SKM-1 (cell line): ENCODE data around the gene P3H4.
"Not testable (repeated sequence)": the region's sequence is repeated elsewhere in the genome, so short reads cannot be mapped to it uniquely, and the experiment has no call there.

Experiments
- DNase-seq: peaks from one replicate; lab custom pipeline; 2025; ENCODE audit not compliant: unreplicated experiment; lab: John Stamatoyannopoulos, UW

Gene P3H4

DNA sequence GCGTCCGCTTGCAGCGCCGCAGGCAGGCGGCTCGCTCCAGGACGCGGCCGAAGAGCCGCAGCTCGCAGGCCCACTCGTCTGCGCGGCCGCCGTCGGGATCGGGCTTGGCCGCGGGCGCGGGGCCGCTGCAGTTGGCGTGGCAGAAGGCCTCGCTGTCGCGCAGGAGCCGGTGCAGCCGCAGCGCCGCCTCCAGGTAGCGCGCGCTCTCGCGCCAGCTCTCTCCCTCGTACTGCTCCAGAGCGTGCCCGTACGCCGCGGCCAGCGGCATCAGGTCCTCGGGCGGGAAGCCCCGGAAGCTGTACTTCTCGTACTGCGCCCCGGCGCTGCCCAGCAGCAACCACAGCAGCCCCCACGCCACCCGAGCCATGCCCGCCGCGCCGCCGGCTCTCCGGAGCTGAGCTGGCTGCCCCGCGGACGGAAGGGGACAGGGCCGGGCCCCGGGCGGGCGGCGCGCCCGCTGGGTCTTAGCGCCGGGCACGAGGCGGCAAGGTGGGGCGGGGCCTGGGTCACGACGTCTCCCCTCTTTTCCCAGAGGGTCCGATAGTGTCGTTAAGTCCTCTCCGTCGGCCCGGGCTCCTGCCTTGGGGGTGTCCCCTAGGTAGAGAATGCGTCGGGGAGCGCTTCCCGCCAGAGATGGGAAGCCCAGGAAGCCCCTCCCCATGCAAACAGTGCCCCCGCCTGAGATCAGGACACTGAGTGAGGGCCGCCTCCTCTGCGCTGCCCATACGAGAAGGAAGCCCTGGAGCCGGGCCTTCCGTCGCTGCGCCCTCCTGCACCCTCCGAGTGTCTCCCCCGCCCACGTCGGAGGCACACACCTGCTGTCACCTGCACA is at the start of gene P3H4:
Gene P3H4, minus strand, starts transcription at position 401 of the 832 bp plus-strand sequence. Its CDS starts 34 bp downstream, at position 367.
- peak; percentile 21 for DNase-seq

- DNase-seq, result no peak
These were observed 48.6 kb upstream of the P3H4 start for GRCh38 chr17:41860254-41860931.

DNA sequence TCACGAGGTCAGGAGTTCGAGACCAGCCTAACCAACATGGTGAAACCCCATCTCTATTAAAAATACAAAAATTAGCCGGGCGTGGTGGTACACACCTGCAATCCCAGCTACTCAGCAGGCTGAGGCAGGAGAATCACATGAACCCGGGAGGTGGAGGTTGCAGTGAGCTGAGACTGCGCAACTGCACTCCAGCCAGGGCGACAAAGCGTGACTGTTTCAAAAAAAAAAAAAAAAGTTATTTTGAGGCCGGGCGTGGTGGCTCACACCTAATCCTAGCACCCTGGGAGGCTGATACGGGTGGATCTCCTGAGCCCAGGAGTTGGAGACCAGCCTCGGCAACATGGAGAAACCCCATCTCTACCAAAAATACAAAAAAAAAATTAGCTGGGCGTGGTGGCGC is 39.6 kb upstream of the P3H4 start:
- DNase-seq, result not testable (repeated sequence)

GRCh38 chr17:41849251-41849990 is 37.7 kb upstream of the P3H4 start:
- no peak for DNase-seq

DNA sequence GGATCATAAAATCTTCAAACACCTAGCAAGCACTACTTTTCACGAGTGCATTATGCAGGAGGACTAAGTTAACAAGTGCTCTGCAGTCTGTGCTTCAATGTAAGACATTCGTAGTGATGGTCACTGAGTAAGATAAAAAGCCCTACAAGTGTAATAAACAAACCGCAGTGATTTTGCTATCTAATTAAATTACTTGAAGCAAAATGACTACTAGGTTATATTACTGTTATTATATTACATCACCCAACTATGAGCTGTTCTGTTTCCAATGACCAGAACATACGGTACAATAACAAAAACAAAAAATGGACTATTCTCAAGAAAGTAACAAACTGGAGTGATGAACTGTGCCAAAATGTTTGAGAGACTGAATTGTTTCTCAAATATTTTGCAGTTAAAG is 37.0 kb upstream of the P3H4 start:
- no peak for DNase-seq

- DNase-seq, result no peak
These were observed 33.2 kb upstream of the P3H4 start for GRCh38 chr17:41844971-41845370.

GRCh38 chr17:41840781-41841180 is 29.0 kb upstream of the P3H4 start:
- not testable (repeated sequence) for DNase-seq

- not testable (repeated sequence) for DNase-seq
These were observed 27.7 kb upstream of the P3H4 start for GRCh38 chr17:41839448-41839847.

- no peak for DNase-seq
These were observed 26.2 kb upstream of the P3H4 start, which contains the start of gene KLHL10 for GRCh38 chr17:41837761-41838538. Gene KLHL10 (plus strand): TSS chr17:41837825. CDS start chr17:41837933, 108 bp downstream.

DNA sequence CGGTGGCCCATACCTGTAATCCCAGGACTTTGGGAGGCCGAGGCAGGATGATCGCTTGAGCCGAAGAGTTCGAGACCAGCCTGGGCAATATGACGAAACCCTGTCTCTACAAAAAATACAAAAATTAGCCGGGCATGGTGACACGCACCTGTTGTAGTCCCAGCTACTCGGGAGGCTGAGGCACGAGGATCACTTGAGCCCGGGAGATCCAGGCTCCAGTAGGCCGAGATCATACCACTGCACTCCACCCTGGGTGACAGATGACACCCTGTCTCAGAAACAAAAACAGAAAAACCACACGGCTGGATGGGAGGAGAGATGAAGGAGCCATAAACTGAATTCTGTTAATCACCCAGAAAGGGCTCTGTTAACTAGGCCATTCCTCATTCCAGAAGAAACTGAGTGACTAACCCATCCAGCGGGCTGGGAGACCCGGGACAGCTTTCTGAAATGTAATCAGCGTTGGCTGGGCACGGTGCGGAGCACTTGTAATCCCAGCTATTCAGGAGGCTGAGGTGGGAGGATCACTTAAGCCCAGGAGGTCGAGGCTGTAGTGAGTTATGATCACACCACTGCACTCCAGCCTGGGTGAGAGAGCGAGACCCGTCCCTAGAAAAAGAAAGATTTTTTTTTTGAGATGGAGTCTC is 24.9 kb upstream of the P3H4 start:
- no peak for DNase-seq

DNA sequence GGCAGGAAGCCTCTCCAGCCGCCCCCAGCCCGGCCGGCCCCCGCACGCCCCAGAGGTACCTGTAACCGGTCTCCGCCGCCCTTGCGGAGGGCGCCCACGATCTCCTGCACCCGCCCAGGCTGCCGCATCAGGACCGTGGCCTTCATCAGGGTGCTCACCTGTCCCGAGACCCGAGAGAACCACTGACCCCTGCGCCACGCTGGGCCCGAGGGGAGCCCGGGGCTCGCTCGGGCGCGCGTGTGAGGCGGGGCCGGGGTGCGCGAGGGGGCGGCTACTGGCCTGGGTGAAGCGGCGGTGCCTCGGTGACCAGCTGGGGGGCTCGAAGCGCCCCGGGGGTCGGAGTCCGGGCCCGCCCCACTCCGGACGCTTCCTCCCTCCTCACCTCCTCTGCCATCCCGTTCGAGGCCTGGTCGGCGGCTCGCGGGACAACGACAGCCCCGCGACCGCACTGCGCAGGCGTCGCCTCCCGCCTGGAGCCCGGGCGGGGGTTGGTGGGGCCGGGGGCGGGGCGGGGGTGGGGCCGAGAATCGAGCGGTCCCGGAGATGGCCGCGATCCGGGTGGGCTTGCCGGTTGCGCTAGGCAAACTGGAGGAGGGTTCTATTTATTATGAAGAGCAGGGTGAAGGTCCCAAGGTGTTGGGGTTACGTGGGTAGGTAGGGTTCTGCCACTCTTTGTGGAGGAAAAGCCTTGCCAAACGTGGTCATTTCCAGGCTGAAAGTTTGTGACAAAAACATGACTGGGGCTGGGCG is 24.2 kb upstream of the P3H4 start, which contains the start of gene NT5C3B:
Gene NT5C3B, minus strand, starts transcription at position 433 of the 750 bp plus-strand sequence. Its CDS starts 39 bp downstream, at position 394.
- DNase-seq, result peak; percentile 33

- DNase-seq, result peak; percentile 13
These were observed 23.6 kb upstream of the P3H4 start for GRCh38 chr17:41835214-41835799.

DNA sequence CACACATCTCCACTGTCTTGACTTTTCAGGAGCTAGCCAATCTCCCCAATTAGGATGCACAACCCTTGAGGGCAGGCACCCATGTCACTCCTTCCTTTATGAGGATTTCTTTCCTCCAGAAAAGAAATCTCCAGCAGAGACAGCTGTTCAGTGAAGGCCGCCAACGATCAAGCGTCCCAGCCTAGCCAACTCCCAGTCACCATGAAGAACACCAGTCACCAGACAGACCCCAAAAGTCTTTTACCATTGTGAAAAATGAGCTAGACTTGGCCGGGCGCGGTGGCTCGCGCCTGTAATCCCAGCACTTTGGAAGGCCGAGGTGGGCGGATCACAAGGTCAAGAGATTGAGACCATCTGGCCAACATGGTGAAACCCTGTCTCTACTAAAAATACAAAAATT is 18.2 kb upstream of the P3H4 start:
- not testable (repeated sequence) for DNase-seq

DNA sequence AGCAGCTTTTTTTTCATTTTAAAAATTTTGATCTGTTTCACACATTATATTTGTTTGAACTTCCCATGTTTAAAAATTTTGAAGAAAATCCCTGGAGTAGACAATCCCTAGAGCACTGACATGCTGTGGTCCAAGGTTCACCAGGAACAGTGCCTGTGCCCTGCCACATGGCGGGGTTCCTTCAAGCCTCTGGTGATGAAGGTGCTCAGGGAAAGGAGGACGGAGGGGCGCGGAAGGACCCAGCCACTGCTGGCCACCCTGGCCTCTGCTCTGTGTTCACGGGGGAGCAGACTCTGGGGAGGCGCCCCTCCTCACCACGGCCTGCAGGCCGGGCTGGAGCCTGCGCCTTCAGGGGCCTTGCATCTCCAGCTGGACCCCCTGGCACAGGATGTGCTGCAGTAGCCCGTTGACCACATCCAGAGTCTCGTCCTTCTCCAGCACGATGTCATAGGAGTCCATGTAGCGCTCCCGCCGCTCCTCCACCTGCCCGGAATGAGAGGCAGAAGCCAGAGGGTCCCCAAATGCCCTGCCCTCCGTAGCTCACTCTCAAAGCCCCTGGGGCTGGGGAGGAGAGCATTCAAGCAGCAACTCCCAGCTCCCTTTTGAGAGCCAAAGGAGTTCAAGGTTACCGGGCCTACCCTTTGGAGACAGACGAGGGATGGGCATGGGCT is 13.6 kb upstream of the P3H4 start:
- no peak for DNase-seq

- DNase-seq, result no peak
These were observed 12.3 kb upstream of the P3H4 start for GRCh38 chr17:41824086-41824485.

DNA sequence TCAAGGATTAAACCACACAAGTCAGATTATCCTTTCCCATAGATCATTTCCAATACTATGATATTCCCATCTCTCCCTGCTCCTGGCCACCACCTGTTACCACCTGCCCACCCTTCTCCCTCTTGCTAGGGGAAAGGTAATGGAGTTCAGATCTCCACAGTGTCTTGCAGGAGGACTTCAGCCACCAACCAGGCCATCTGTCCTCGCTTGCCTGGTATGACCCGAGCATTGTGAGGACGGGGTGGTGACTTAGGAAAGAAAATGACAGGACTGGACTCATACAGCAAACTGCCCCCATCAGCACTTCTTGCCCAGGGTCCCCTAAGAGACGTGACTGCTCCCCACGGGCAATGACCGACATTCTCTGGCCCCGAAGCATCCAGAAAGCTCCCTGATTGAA is 11.8 kb upstream of the P3H4 start:
- no peak for DNase-seq

DNA sequence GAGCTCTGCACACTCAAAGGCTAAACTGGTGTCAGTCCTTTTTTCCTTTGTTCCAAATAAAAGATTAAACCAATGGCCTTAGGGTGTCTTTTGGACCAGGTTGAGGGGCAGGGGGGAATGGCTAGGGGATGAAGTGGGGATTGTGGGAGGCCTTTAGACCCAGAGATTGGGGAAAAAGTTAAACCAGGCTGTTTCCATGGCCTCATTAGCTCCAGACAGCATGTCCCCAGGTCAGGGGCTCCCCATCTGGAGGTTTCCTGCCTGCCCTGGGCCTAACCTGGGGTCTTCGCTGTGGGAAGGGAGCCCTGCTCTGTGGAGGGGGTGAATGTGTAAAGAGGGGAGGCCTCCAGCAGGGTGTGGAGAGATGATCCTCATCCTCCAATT is 11.4 kb upstream of the P3H4 start:
- no peak for DNase-seq
